Naive thymus-derived CD8-positive, alpha-beta T cell (primary cell): ENCODE results near the gene SERPINB10. TPM values are rescaled to one million over a fixed set of nuclear protein-coding genes. Genes with fewer than 3 reads are reported as not detected.

Experiments
- ATAC-seq, 2 donors: fragments of 150-1000 bp; cut with Tn5 transposase in 1 of 2; sonication (Bioruptor Pico), chemical (Tn5 transposase) in 1 of 2; 1 replicate in 1 of 2; 2 replicates in 1 of 2; pipeline ENCODE4 v1.10.0; 2021; ENCODE audit warnings: mild to moderate bottlenecking in 2 of 2, moderate library complexity in 2 of 2
- POLR2A ChIA-PET: fragments of 350-600 bp; sonication (Branson Sonifier 250); formaldehyde crosslinking; loops from one replicate; lab custom pipeline; 2021; ENCODE audit warnings: antibody characterized with exemption; lab: Charles Lee
- DNase-seq, 10 donors: peaks; one replicate each; pipeline versions ENCODE4 v3.0.0 to v3.0.0-alpha.2; 2020 to 2022
- H3K27ac Mint-ChIP-seq, 10 donors: one replicate each; pipeline ENCODE4 v1.8.0; 2020 to 2022; ENCODE audit warnings: mild to moderate bottlenecking in 10 of 10, mixed read lengths in 10 of 10, moderate library complexity in 4 of 10, inconsistent platforms in 1 of 10
- H3K27me3 Mint-ChIP-seq, 5 donors: one replicate each; pipeline ENCODE4 v1.8.0; 2021 to 2022; ENCODE audit warnings: mixed read lengths in 5 of 5
- H3K36me3 Mint-ChIP-seq, 3 donors: one replicate each; pipeline ENCODE4 v1.8.0; 2020 to 2022; ENCODE audit warnings: mixed read lengths in 3 of 3, mild to moderate bottlenecking in 2 of 3, inconsistent platforms in 1 of 3
- H3K4me1 Mint-ChIP-seq, 4 donors: one replicate each; pipeline ENCODE4 v1.8.0; 2021 to 2022; ENCODE audit warnings: mixed read lengths in 4 of 4
- H3K4me3 Mint-ChIP-seq, 10 donors: one replicate each; pipeline ENCODE4 v1.8.0; 2020 to 2022; ENCODE audit warnings: mild to moderate bottlenecking in 10 of 10, mixed read lengths in 10 of 10, moderate library complexity in 6 of 10, inconsistent platforms in 1 of 10
- H3K9me3 Mint-ChIP-seq, 9 donors: one replicate each; pipeline ENCODE4 v1.8.0; 2020 to 2022; ENCODE audit warnings: mixed read lengths in 9 of 9, mild to moderate bottlenecking in 3 of 9, inconsistent platforms in 1 of 9, moderate library complexity in 1 of 9
- polyA plus RNA-seq, 3 donors: library from polyadenylated mRNA; unstranded; fragments of 300-500 nt; fragmentation: Illumina TruSeq; gene quantifications; one replicate each; pipeline ENCODE4 v1.2.3, GENCODE V29; 2021
- total RNA-seq, 8 experiments: library from RNA in 2 of 8; stranded (reverse) in 2 of 8; gene quantifications; one replicate each; pipeline ENCODE4 v1.2.3 and lab custom pipeline; 2021 to 2026

SERPINB10 gene
- total and polyA plus RNA-seq, 5 experiments from 2014 or later: not detected

DNA sequence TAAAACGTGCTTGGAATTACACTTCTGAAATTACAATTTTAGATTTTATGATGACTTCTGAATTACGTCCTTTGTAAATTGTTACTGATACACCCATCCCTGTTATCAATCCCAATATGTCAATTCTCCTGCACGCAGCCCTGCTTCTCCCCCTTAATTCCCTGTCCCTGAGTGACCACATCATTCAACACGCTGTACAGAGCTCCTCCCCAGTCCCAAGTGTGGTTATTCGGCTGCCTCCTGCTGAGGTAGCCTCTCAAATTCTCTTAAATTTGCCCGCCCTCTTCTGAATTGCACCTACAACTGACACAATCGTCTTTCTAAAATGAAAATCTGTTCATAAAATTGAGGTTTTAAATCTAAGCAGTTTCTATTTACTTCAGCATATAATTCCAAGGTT, 72.3 kb downstream of the SERPINB10 start:
- Mint-ChIP-seq H3K27me3 (no peaks in the 10 kb centered on the region), H3K4me3 (no peak overlapping the region), H3K36me3 (peaks cover 0 to 47% (median 23%) of the 10 kb centered on the region in 3 donors), H3K27ac (peak overlapping the region in 1 of 10 donors; percentile 50), H3K4me1 (peaks cover 5 to 28% (median 13%) of the 10 kb centered on the region in 4 donors), H3K9me3 (no peaks in the 10 kb centered on the region)
- POLR2A ChIA-PET: no interaction called here
- ATAC-seq: no peak
- no peak for DNase-seq

DNA sequence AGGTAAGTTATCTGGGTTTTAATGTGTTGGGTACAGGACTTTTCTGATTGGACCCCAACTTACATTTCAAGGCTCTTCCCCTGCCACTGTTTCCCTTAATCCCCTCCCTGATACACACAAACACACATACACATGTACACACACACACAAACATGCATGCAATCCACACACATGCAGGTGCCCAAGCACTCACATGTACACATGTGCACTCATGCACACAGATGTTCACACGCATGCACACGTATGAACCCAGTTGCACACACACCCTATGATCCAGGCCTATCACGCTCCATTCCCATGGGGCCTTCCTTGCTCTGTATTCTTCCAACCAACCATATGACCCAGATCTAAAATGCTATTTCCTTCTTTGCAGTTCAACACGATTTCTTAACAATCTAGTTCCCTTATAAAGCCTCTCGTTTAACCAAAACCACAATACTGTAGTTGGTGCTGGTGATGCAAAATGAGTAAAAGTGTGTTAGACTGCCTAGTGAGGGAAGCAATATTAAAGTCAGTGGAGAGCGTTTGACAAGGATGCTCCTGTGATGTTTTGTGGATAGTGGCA, 73.2 kb downstream of the SERPINB10 start:
- H3K4me3 Mint-ChIP-seq: no peak overlapping the region
- H3K9me3 Mint-ChIP-seq: no peaks in the 10 kb centered on the region
- ATAC-seq (no peak), DNase-seq (no peak)
- H3K4me1 Mint-ChIP-seq: peaks cover 5 to 20% (median 12%) of the 10 kb centered on the region in 4 donors
- peaks cover 0 to 56% (median 26%) of the 10 kb centered on the region in 3 donors for H3K36me3 Mint-ChIP-seq
- POLR2A ChIA-PET: no interaction called here
- no peaks in the 10 kb centered on the region for H3K27me3 Mint-ChIP-seq
- no peak overlapping the region for H3K27ac Mint-ChIP-seq

DNA sequence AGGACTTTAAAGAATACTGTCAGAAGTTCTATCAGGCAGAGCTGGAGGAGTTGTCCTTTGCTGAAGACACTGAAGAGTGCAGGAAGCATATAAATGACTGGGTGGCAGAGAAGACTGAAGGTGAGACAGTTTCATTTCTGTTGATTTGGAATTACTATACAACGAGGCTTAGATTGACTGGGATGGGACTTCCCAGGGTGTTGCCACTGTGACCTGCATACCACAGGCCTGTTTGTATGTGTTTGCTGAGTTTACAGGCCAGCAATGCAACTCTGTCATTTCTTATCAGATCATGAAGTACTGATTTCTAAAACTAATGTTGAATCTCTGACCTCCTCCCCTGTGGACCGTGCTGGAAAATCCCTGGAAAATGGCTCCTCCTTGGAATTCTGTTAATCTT, 74.0 kb downstream of the SERPINB10 start:
- no peak overlapping the region for H3K4me3 Mint-ChIP-seq
- ATAC-seq (no peak), DNase-seq (no peak)
- H3K9me3 Mint-ChIP-seq: no peaks in the 10 kb centered on the region
- no peak overlapping the region for H3K27ac Mint-ChIP-seq
- no peaks in the 10 kb centered on the region for H3K27me3 Mint-ChIP-seq
- POLR2A ChIA-PET: no interaction called here
- H3K4me1 Mint-ChIP-seq: peaks cover 5 to 20% (median 12%) of the 10 kb centered on the region in 4 donors
- H3K36me3 Mint-ChIP-seq: peaks cover 0 to 63% (median 31%) of the 10 kb centered on the region in 3 donors

DNA sequence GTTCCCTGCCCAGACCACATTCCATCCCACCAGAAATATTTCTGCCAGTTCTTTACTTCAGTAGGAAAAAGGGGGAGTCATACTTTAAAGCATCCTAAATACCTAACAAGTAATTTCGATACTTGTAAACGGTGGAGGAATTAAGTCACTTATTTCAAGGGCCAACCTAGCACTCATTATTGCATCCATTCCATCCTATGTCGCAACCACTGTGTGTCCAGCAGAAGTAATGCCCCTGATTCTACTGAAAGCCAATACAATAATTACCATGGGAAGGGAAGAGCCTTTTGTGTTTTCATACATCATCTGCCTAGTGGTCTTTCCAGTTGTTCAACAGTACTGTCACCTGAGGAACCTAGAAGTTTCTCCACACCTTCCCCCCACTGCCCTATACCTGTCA, 74.6 kb downstream of the SERPINB10 start:
- Mint-ChIP-seq H3K4me1 (peaks cover 5 to 20% (median 12%) of the 10 kb centered on the region in 4 donors), H3K36me3 (peaks cover 0 to 70% (median 31%) of the 10 kb centered on the region in 3 donors), H3K27me3 (no peaks in the 10 kb centered on the region), H3K9me3 (no peaks in the 10 kb centered on the region), H3K4me3 (no peak overlapping the region), H3K27ac (no peak overlapping the region)
- DNase-seq: no peak
- no peak for ATAC-seq
- POLR2A ChIA-PET: no interaction called here

Other genes starting within 250 kb of the SERPINB10 start
- not detected for gene SERPINB3, start 246.1 kb upstream of the SERPINB10 start, total RNA-seq
- not detected for gene SERPINB3, start 246.1 kb upstream of the SERPINB10 start, polyA plus RNA-seq
- gene SERPINB11, start 205.0 kb upstream of the SERPINB10 start, total RNA-seq: not detected
- gene SERPINB11, start 205.0 kb upstream of the SERPINB10 start, polyA plus RNA-seq: not detected
- not detected for gene SERPINB7, start 132.5 kb upstream of the SERPINB10 start, total RNA-seq
- gene SERPINB7, start 132.5 kb upstream of the SERPINB10 start, polyA plus RNA-seq: not detected
- 1 to 10 TPM; 1.5 to 1.9 TPM for gene SERPINB2, start 20.3 kb upstream of the SERPINB10 start, total RNA-seq
- gene SERPINB2, start 20.3 kb upstream of the SERPINB10 start, polyA plus RNA-seq: under 1 TPM in 1 of 3 donors, not detected in 2; 0.09 TPM
- not detected for gene HMSD, start 41.3 kb downstream of the SERPINB10 start, total RNA-seq
- gene HMSD, start 41.3 kb downstream of the SERPINB10 start, polyA plus RNA-seq: not detected
- 10 to 100 TPM; 15.9 to 20.1 TPM for gene SERPINB8, start 62.1 kb downstream of the SERPINB10 start, total RNA-seq
- gene SERPINB8, start 62.1 kb downstream of the SERPINB10 start, polyA plus RNA-seq: 10 to 100 TPM; 11.2 to 14.3 (median 11.6) TPM
- gene LINC00305, start 241.1 kb downstream of the SERPINB10 start, total RNA-seq: not detected
- gene LINC00305, start 241.1 kb downstream of the SERPINB10 start, polyA plus RNA-seq: not detected